GM21723 (cell line): ENCODE measurements around the gene RHOBTB3.
A peak's percentile ranks its signal among the peaks of the same experiment; 100 is the strongest.
"Not testable (repeated sequence)": the region's sequence is repeated elsewhere in the genome, so short reads cannot be mapped to it uniquely, and the experiment has no call there.

Experiments
- ATAC-seq: cut with Tn5 transposase; IDR thresholded peaks from one replicate; pipeline ENCODE4 v1.9.1; 2021; ENCODE audit warnings: mild to moderate bottlenecking, moderate library complexity; ENCODE audit not compliant: unreplicated experiment

Gene RHOBTB3

DNA sequence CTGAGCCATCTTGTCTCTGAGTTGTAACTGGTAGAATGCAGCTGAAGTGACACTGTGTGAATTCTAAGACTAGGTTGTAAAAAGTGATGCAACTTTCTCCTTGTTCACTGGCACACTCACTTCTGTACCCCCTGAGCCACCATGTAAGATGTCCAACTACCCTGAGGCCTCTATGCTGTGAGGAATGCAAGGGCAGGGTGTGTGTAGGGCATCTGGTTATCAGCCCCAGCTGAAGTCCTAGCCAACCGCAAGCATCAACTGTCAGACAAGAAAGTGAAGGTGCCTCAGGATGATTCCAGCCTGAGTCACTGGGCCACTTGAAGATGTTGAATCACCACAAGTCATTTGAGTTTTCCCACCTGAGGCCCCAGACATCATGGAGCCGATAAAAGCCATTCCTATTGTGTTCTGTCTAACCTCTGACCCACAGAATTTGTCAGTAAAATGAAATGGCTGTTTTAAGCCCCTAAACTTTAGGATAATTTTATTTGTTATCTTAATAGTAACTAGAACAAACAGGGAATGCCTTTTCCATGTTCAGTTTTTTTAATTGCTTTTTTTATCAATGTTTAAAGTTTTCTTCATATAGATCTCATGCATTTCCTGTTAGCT is 18.7 kb upstream of the RHOBTB3 start:
- no peak for ATAC-seq

DNA sequence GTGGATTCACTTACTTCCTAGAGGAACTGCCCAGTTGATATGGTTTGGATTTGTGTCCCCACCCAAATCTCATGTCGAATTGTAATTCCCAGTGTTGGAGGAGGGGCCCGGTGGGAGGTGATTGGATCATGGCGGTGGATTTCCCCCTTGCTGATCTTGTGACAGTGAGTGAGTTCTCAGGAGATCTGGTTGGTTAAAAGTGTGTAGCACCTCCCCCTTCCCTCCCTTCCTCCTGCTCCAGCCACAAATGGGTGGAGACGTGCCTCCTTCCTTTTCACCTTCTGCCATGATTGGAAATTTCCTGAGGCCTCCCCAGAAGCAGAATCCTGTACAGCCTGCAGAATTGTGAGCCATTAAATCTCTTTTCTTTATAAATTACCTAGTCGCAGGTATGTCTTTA is 17.9 kb upstream of the RHOBTB3 start:
- not testable (repeated sequence) for ATAC-seq

DNA sequence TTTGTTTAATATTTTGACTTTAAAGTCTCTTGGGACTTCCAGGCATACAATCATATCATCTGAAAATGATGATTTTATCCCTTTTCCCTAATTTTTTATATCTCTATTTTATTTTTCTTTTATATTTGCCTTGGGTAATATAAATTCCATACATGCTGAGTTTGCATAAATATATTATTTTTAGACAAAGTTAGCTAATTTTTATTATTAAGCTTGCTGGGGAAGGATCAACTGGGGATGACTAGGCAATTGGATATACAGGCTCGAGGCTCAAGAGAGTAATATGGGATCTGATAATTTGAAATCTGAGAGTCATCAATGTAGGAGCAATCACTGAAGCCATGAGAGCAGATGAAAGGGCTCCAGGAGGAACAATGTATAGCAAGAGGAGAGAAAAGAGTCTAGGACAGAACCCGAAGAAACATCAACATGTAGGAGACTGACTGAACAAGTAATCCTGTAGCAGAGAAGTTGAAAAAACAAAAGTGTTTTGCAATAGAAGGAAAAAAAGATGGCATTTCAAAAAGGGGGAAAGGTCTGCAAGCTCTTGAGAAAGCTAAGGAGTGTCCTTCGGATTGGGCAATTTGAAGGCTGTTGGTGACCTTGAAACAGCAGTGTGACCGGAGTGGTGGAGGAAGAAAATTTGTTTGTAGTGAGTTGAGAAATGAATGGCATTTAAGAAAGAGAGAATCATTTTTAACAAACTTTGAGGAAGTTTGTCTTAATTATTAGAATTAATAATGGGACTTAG is 17.0 kb upstream of the RHOBTB3 start:
- no peak for ATAC-seq

DNA sequence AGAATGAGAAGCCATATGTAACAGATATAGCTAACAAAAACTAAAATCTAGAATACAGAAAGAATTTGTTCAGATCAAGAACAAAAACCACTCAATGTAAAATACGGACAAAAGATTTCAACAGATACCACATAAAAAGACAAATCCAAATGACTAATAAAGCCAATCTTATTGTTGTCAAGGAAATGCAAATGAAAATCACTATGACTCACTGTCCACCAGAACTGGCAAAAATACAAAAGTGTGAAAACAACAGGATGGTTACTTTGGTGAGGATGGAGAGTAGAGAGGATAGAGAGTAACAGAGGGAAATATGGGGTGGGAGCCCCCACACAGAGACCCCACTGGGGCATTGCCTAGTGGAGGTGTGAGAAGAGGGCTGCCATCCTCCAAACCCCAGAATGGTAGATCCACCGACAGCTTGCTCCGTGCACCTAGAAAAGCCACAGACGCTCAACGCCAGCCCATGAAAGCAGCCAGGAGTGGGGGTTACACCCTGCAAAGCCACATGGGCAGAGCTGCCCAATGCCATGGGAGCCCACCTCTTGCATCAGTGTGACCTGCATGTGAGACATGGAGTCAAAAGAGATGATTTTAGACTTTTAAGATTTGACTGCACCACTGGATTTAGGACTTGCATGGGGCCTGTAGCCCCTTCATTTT is 15.2 kb upstream of the RHOBTB3 start:
- no peak for ATAC-seq

DNA sequence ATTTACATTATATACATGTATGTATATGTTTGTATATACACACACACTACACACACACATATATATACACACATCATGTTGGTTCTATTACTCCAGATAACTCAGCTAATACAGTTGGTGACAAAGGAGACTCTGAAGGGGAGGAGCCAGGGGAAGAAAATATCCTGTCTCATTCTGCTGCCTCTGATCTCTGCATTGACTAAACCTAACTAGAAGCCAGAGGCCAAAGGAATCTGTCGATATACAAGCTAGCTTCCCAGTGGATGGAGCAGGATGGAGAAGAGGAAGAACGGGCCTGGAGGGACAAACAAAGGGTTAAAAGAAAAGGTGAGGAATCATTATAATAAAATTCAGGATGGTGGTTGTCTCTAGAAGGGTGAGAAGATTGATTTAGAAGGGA is 13.7 kb upstream of the RHOBTB3 start:
- no peak for ATAC-seq

DNA sequence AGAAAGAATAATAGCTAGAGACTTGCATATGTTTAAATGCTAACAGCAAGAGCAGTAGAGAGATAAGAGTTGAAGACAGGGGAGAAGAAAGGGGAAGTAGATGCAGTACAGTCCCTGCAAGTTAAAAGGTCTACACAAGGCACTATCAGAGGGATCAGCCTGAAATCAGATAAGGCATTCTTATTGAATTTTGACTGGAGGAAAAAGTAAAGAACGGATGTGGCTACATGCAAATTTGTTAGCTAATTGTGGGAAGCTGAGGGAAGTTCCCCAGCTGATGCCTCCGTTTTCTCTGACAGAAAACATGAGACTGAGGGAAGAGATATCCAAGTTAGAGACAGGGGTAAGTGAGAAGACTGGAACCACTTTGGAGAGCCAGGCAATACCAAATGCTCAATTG is 12.9 kb upstream of the RHOBTB3 start:
- ATAC-seq, result peak; percentile 89

DNA sequence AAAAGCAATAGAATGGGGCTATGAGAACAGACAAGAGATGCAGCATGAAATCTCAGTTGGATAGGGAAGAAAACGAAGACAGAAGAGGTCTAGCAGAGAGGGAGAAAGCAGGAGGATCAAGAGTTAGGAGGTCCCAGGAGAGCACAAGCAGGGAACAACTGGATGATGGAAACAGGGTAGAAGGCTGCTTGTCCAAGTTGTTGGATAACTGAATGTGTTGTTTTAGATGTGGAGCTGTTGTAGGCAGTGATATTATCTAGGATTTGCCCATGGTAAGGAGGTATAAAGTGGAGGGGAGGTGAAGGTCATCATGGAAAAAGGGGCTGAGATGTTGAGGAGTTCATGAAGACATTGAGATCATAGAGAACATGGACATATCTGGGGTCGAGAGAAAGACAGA is 12.4 kb upstream of the RHOBTB3 start:
- ATAC-seq, result no peak

DNA sequence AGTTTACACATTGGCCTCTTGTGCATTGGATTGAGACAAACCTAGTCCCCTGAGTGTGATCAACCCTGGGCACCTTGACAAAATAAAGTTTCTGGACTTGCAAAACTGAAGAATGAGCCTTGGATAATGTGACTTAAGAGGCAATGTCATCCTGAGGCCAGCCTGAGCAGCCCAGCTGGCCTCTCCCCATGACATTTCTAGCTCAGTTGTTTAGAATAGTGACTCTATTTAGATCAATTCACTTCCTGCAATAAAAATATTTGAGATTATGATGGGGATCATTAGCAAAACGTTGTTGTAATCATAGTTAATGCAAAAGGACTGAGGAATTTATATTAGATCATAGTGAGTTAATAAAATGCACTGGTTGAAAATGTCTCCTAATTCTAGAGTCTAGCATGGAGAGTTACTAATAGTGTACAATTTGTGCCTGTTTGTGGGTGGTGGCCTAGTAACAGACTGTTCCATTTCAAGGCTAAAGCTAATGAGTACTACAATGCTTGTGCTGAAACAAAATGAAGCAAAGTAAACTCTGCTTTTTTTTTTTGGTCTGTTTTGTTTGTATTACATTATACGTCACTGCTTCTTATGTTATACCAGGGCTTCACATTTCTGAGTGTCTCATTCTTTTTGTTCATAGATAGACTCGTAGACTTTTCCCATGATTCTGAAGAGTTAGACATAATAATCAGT is 10.9 kb upstream of the RHOBTB3 start:
- ATAC-seq, result no peak

DNA sequence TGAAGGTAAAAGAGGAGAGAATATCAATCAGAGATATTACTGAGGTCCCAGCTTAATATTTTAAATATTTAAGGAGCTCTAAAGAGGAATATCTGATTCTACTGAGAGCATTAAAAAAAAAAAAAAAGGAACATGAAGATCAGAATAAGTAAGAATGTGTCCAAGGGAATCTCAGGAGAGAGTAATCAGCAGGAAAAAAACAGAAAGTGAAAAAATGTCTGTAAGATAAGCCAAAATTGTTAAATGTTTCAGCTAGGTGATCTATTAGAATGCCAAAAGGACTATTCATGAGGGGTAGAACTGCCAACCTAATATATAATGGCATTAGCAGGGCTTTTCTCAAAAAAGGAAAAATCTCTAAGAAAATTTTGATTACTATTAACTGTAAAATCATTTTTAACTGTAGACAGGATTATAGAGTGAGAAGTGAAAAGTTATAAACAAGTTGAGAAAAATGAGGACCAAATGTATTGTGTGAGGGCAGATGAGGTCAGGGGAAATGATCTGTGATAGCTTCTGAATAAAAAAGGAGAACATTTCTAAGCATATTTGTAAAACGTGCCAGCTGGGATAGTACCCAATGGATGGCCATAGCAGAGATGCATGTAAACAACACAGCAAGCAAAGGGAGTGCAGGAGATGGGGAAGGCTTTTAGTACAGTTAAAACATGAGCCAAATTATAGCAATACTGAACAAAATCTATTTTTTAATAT is 9.4 kb upstream of the RHOBTB3 start:
- no peak for ATAC-seq

DNA sequence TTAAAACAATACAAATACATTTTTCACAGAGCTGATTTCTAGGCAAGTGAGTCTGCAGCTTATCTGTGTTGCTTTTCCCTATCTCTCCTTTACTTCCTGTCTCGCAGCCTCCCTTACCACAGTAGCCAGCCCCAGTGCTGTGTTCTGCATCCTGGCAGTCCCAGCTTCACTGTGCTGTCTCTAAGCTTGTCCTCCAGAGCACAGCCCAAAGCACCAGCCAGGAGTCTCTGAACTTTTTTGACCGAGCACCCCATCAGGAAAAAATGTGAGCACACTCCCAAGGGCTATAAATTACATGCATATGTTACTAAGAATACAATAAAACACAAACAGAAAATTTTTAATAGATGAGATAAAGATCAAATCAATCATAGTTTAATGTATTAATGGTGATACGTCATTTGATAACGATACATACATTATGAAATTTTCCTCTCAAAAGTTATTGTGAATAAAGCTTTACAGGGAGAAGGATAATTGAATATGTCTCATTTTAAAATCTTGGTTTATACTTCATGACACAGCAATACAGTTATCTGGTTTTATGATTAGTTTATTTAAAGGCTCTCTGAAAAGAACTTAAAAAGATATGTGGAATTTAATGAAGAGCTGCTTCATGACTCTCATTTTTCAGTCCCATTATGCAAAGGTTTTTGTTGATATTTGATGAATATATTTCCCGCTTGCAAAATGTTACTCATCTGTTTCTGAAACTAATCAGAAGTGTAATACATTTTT is 7.3 kb upstream of the RHOBTB3 start:
- no peak for ATAC-seq

DNA sequence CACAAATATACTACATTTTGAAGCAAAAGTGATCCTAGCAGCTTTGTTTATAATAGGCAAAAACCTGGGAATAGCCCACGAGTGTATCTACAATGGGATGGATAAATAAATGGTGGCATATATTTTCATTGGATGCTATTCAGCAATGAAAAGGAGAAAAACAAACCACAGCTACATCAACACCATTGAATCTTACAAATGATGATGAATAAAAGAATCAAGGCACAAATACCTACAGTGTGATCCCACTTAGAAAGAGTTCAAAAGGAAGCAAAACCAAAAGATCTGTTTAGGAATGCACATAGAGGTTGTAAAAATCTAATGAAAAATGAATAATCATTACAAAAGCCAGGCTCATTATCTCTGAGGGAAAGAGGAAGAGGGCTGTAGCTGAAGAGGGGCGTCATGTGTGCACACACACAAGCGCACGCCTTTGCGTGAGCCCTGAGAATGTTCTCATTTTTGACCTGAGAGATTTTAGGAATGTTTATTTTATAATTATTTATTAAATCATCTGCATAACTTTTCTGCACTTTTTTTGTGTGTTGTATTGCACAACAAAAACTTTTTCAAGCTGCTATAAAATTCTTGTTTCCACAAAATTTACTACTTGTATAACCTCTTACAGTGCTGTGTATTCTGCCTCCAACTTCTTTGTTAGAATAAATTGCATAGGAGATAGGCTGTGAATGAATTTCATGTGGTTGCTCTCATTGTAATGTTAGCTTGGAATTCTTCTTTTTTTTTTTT is 5.9 kb upstream of the RHOBTB3 start:
- no peak for ATAC-seq

DNA sequence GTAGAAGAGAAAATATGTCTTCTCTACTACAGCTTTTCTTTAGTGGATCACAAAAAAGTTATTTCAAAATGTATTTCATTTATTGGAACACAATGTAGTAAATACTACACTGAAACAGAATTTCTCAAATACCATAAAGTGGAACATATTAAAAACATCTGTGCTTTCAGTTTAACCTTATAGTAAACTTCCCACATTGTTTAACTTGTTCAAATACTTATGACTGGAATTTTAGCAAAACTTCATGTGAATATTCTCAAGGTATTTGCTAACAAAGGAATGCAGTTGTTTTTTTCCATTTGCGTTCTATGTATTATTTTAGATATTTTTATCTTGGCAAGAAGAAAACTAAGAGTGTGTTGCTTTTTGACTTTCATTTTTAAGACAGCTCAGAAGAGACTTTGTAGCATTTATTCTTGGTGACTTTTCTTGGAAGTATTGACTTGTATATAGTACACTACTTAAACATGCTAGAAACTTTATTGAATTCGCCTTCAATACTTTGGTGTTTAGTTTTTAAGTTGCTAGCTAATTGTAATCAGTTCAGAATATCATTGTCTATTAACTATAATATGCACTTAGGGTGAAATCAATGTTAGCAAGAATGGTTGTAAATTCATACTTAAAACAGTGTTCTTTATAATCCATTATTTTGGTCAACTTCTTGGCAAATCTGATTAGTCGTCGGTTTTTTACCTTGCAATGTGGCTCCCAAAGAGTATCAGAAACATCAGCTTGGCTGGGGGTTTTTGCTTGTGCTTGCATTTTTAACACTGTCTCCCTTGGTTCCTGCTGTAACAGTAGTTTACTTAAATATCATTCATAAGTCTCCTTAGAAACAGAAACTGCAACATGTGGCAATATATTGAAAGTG is 5.0 kb upstream of the RHOBTB3 start:
- no peak for ATAC-seq

DNA sequence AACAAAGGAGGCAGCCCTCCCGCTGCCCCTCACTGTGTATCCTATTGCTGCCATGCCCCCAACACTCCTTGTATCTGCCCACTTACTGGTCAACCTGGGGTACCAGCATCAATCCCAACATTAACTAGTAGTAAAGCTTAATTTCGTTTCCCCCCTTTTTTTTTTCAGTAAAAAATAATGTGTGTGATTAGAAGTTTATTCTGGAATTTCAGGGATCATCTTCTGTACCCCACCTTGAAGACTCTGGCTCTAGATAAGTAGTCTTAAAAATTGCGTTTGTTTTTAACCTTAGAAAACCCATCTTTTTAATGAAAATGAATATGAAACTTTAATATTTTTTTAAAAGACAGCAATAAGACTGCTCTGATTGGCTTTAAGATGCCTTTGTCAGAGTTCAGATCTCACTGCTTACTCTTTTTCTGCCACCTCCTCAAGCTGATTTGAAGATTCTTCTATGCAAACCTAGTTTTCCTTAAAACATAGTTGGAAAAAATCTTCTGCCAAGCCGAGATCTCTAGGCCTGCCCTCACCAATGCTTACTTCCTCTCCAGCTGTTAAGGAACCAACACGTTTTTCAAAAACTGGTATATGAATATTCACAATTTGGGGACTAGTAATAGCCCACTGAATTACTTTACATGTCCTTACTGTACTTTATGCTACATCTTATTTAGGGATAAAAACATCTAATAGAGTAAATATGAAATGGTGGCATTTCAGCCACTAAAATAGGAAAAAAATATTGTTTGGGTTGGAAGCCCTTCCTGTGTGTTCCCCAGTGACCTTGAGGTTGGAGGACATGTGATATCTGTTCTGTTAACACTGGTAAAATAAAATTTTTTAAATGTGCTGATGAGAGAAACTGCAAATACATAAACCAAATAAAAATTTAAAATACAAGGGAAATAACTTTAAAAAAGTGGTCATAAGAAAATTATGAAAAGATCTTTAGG is 4.0 kb upstream of the RHOBTB3 start:
- ATAC-seq, result no peak

DNA sequence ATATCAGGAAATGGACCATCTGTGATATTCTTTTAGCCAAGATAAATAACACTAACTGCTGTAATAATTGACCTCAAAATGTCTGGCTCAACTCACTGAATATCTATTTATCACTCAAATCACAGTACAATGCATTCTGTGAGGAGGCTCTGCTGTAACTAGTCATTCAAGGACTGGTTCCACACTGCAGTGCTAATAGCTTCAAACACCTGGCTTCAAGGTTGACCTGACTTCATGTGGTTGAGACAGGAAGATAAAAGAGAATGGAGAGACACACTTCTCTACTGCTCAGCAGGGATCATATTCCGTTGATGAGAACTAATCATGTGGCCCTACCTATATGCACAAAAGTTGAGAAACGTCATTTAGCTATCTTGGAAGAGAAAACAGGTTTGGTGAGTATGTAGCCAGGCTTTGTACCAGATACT is 3.4 kb upstream of the RHOBTB3 start:
- peak; percentile 30 for ATAC-seq

DNA sequence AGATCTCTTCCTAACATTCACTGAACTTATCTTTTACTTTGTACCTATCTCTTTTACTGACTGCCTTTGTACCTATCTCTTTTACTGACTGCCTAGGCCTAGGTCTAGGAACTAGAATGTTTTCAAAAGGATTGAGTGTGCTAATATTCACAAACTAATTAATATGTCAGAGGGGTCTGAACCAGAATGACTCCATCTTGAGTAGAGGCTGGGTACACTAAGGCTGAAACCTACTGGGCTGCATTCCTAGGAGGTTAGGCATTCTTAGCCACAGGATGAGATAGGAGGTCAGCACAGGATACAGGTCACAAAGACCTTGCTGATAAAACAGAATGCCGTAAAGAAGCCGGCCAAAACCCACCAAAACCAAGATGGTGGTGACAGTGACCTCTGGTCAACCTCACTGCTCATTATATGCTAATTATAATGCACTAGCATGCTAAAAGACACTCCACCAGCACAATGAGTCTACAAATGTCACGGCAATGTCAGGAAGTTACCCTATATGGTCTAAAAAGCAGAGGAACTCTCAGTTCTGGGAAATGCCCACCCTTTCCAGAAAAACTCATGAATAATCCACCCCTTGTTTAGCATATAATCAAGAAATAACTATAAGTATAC is 2.5 kb upstream of the RHOBTB3 start:
- ATAC-seq, result no peak

DNA sequence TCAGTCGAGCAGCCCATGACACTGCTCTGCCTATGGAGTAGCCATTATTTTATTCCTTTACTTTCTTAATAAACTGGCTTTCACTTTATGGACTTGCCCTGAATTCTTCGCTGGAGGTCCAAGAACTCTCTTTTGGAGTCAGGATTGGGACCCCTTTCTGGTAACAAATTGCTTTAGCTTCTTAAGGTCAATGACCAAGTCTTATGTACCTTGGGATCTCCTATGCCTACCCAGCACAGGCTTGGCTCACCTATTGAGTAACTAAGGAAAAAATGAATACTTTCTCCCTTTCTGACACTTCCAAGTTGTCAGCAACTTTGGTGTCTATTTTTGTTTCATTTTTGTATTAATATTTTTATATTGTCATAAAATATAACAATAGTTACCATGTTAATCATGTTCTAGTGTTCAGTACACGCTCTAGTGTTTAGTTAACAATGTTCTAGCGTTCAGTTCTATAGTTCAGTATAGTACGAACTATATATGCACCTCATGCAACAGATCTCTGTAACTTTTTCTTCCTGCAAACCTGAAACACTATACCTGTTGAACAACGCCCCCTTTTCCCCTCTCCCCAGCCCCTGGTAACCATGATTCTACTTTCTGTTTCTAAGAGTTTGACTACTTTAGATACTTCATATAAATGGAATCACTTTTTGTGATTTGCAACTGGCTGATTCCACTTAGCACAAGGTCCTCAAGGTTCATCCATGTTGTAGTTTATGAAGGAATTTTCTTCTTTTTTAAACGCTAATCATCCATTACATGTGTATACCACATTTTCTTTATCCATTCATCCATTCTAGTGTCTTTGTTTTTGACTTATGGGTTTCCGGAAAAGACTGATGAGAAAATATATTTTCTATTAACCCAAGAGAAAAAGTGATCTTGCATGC is 1.8 kb upstream of the RHOBTB3 start:
- no peak for ATAC-seq
